HL-60 (cell line): ENCODE measurements around the gene FAF1.

ENCODE experiments used
- GABPA ChIP-seq: IDR thresholded peaks from 2 replicates; pipeline ENCODE4 v1.6.1; 2012; ENCODE audit warnings: low read depth
- POLR2AphosphoS5 ChIP-seq: IDR thresholded peaks from 2 replicates; pipeline ENCODE4 v1.6.1; 2012; ENCODE audit warnings: low read depth
- TF ChIP-seq, protein P1 (sequence below): IDR thresholded peaks from one replicate; pipeline ENCODE4 v1.5.1; 2011; ENCODE audit warnings: low read length, control low read depth, inconsistent platforms; ENCODE audit not compliant: insufficient read depth
- TF ChIP-seq, protein P2 (sequence below): IDR thresholded peaks from 2 replicates; pipeline ENCODE4 v1.6.1; 2012; ENCODE audit warnings: low read depth; ENCODE audit not compliant: insufficient replicate concordance

GRCh38 chr1:50724626-50725286 lies 235.3 kb downstream of the FAF1 start:
- TF ChIP-seq, protein P1, sequence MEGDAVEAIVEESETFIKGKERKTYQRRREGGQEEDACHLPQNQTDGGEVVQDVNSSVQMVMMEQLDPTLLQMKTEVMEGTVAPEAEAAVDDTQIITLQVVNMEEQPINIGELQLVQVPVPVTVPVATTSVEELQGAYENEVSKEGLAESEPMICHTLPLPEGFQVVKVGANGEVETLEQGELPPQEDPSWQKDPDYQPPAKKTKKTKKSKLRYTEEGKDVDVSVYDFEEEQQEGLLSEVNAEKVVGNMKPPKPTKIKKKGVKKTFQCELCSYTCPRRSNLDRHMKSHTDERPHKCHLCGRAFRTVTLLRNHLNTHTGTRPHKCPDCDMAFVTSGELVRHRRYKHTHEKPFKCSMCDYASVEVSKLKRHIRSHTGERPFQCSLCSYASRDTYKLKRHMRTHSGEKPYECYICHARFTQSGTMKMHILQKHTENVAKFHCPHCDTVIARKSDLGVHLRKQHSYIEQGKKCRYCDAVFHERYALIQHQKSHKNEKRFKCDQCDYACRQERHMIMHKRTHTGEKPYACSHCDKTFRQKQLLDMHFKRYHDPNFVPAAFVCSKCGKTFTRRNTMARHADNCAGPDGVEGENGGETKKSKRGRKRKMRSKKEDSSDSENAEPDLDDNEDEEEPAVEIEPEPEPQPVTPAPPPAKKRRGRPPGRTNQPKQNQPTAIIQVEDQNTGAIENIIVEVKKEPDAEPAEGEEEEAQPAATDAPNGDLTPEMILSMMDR, result no peak
- TF ChIP-seq, protein P2, sequence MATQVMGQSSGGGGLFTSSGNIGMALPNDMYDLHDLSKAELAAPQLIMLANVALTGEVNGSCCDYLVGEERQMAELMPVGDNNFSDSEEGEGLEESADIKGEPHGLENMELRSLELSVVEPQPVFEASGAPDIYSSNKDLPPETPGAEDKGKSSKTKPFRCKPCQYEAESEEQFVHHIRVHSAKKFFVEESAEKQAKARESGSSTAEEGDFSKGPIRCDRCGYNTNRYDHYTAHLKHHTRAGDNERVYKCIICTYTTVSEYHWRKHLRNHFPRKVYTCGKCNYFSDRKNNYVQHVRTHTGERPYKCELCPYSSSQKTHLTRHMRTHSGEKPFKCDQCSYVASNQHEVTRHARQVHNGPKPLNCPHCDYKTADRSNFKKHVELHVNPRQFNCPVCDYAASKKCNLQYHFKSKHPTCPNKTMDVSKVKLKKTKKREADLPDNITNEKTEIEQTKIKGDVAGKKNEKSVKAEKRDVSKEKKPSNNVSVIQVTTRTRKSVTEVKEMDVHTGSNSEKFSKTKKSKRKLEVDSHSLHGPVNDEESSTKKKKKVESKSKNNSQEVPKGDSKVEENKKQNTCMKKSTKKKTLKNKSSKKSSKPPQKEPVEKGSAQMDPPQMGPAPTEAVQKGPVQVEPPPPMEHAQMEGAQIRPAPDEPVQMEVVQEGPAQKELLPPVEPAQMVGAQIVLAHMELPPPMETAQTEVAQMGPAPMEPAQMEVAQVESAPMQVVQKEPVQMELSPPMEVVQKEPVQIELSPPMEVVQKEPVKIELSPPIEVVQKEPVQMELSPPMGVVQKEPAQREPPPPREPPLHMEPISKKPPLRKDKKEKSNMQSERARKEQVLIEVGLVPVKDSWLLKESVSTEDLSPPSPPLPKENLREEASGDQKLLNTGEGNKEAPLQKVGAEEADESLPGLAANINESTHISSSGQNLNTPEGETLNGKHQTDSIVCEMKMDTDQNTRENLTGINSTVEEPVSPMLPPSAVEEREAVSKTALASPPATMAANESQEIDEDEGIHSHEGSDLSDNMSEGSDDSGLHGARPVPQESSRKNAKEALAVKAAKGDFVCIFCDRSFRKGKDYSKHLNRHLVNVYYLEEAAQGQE, result no peak
- TF ChIP-seq GABPA, result no peak
- TF ChIP-seq POLR2AphosphoS5, result no peak
